ENCODE results near the gene DEPDC1.
"Not testable (repeated sequence)": the region's sequence is repeated elsewhere in the genome, so short reads cannot be mapped to it uniquely, and the experiment has no call there.

Gene DEPDC1

DNA sequence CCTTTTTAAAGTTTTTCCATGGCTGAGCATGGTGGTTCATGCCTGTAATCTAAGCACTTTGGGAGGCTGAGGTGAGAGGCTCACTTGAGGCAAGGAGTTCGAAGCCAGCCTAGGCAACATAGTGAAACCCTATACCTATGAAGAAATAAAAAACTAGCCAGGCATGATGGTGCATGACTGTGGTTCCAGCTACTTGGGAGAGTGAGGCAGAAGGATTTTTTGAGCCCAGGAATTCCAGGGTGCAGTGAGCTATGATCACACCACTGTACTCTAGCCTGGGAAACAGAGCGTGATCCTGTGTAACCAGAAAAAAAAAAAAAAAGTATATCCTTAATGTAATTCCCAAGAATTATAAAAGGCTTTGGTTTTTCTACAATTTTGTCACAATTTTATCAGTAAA lies 17.4 kb downstream of the DEPDC1 start:
- no peak for DNase-seq (ENCODE audit: low read depth)
- H3K4me3 ChIP-seq (ENCODE audit: low read depth, low read length), result no peak overlapping the region
- TF ChIP-seq, protein P1, sequence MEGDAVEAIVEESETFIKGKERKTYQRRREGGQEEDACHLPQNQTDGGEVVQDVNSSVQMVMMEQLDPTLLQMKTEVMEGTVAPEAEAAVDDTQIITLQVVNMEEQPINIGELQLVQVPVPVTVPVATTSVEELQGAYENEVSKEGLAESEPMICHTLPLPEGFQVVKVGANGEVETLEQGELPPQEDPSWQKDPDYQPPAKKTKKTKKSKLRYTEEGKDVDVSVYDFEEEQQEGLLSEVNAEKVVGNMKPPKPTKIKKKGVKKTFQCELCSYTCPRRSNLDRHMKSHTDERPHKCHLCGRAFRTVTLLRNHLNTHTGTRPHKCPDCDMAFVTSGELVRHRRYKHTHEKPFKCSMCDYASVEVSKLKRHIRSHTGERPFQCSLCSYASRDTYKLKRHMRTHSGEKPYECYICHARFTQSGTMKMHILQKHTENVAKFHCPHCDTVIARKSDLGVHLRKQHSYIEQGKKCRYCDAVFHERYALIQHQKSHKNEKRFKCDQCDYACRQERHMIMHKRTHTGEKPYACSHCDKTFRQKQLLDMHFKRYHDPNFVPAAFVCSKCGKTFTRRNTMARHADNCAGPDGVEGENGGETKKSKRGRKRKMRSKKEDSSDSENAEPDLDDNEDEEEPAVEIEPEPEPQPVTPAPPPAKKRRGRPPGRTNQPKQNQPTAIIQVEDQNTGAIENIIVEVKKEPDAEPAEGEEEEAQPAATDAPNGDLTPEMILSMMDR (conservative IDR thresholded peaks at IDR 0.05; ENCODE audit: low read depth, low read length), result no peak

DNA sequence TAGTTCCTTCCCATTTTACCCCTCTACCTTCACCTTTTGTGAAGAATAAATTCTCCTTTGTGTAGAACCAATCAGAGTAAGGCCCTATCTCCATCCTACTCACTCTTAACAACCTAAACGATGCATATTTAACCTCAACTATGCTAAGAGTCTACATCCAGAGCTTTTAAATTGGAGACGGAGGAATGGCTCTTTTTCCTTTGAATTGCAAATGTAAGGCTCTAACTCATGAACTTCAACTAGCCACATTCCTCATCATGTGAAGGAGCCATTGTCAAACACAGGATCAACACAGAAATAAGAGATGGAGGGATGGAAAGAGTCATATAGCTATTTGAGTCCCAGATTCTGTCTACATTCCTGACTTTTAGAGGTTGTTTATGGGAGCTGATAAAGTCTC lies 18.2 kb downstream of the DEPDC1 start:
- H3K4me3 ChIP-seq (ENCODE audit: low read depth, low read length), result no peak overlapping the region
- TF ChIP-seq, protein P1 (conservative IDR thresholded peaks at IDR 0.05; ENCODE audit: low read depth, low read length), result no peak
- no peak for DNase-seq (ENCODE audit: low read depth)

DNA sequence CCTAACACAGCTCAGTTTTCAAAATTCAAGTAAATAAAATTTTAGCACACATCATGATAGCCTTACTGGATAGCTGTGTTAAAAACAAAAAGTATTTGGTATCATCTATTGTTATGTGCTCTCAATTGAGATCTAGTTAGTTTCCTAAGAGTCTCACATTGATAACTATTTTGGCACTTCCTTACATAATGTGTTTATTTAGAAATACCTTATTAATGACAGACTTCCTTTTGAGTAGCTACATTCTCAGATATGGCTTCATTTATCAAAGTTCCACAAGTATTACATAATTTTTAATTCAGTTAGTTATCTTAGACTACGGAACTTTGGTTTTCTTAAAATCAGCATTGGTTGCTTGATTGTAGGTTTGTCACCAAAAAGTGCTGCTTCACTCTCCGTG lies 20.3 kb downstream of the DEPDC1 start:
- not testable (repeated sequence) for DNase-seq (ENCODE audit: low read depth); H3K4me3 ChIP-seq (ENCODE audit: low read depth, low read length)

DNA sequence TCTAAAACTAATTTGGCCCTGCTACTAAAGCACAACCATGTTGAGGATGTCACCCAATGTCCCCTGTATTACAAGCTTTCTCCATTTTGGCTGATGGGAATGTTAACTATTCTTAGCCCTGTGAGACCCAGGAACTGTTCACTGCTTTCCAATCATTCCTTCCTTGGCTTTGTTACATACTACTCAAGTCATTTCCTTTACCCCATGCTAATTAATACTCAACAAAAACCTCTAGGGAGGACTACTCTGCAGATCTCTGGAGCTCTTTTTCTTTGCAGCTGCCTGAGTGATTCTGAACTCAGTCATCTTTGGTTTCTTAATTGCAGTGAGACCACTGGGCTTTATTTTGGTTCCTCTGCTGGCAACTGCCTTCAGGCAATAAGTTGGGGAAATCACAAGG lies 23.8 kb downstream of the DEPDC1 start:
- TF ChIP-seq, protein P1 (conservative IDR thresholded peaks at IDR 0.05; ENCODE audit: low read depth, low read length), result no peak
- DNase-seq (ENCODE audit: low read depth), result no peak
- H3K4me3 ChIP-seq (ENCODE audit: low read depth, low read length), result no peak overlapping the region

DNA sequence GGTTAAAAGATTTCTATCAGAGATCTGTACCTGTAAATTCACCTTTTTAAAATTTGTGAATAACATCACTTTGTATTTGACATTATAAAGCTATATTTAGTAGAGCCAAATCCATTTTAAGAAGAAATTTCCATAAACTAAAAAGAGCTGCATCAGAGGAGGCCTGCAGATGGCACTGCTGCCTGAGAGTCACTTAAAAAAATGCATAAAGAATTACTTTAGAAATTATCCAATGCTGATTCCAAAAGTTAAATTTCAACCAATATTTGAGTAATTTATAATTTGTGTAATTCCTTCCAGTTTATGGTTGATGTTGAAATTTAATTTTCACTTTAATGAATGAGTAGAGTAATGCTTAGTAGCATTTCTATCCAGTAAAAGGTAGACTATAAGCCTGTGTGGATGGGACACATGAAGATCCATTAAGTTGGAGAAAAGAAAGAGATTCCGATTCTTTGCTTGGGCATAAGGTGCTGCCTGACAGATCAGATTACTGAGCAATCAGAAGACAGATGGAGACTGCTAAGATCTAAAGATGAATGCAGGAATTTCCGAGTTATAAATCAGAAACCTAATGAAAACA lies 26.4 kb downstream of the DEPDC1 start:
- no peak overlapping the region for H3K4me3 ChIP-seq (ENCODE audit: low read depth, low read length)
- TF ChIP-seq, protein P1 (conservative IDR thresholded peaks at IDR 0.05; ENCODE audit: low read depth, low read length), result peak; percentile 90
- DNase-seq (ENCODE audit: low read depth), result peak; percentile 63

DNA sequence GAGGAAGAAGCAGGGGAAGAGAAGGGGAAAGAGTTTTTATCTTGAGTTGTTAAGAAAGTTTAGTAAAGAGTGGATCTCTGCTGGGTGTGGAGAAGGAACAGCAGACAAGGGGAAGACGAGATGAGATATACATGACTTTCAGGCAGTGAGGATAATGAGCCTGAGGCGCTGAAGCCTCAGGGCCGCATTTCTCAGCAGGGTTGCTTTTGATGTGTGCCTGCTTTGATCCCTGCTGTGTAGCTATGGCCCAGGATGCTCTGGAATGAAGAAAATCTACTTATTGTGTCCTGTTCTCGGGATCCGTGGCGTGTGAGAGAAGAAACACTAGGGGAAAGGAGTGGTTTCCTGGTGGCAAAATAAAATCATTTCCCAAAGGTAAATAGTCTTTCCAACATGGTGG lies 32.0 kb downstream of the DEPDC1 start:
- TF ChIP-seq, protein P1 (conservative IDR thresholded peaks at IDR 0.05; ENCODE audit: low read depth, low read length), result no peak
- DNase-seq (ENCODE audit: low read depth), result peak; percentile 42
- H3K4me3 ChIP-seq (ENCODE audit: low read depth, low read length), result no peak overlapping the region

DNA sequence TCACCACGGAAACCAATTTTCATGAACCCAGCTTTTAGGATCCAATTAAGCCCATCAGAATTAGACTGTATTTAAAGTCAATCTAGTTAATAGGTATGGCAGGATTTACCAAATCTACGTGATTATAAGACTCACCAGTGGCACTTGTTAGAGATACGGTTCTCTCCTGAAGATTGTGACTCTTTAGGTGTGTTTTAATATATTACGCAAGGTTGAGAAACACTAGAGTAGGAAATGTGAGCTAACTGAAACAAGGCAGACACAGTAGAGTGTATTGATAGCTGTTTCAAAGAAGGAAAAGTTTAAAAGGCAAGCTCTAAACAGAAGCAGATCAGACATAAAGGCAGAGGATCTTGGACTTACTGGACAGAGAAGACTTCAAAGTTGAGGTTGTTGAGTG lies 35.9 kb downstream of the DEPDC1 start:
- H3K4me3 ChIP-seq (ENCODE audit: low read depth, low read length), result no peak overlapping the region
- TF ChIP-seq, protein P1 (conservative IDR thresholded peaks at IDR 0.05; ENCODE audit: low read depth, low read length), result no peak
- DNase-seq (ENCODE audit: low read depth), result no peak
